HCT116 (cell line): ENCODE measurements around the gene LRRC43. TPM values are rescaled to one million over a fixed set of nuclear protein-coding genes. Genes with fewer than 3 reads are reported as not detected.

Experiments used
- ATAC-seq: fragments of 200-7000 bp; cut with Tn5 transposase; 2 replicates; pipeline ENCODE4 v1.9.1; 2020; ENCODE audit warnings: mild to moderate bottlenecking, moderate library complexity
- BruUV-seq: library from RNA; stranded (reverse); fragments of 400-500 nt; replicated peaks from 2 replicates; lab custom pipeline; 2021; lab: Mats Ljungman, UMichigan
- CTCF ChIA-PET: fragments of 300-600 bp; sonication (Branson Sonifier 250); formaldehyde crosslinking; loops from one replicate; lab custom pipeline; 2021; ENCODE audit warnings: antibody characterized with exemption; lab: Charles Lee
- POLR2A ChIA-PET: fragments of 300-600, 350-600 bp; sonication (Branson Sonifier 250); formaldehyde crosslinking; loops from one replicate; lab custom pipeline; 2021; ENCODE audit warnings: antibody characterized with exemption; lab: Charles Lee
- RAD21 ChIA-PET, 2 experiments: fragments of 300-600 bp; sonication (Branson Sonifier 250); formaldehyde crosslinking; loops; one replicate each; lab custom pipeline; 2023; ENCODE audit warnings: low total read pairs in 2 of 2; ENCODE audit not compliant: uncharacterized antibody in 2 of 2, unreplicated experiment in 2 of 2, low non-redundant PET in 1 of 2; lab: Charles Lee
- DNase-seq: peaks from one replicate; pipeline ENCODE4 v3.0.0-alpha.2; 2010; ENCODE audit warnings: low read depth, low spot score
- H2AFZ ChIP-seq: fragments of 200-600 bp; shearing (Covaris generic), sonication (generic); 2 replicates; pipeline ENCODE4 v1.6.1; 2017; ENCODE audit warnings: low read depth, mixed run types, mixed read lengths, antibody characterized with exemption, low read length; ENCODE audit not compliant: poor library complexity, severe bottlenecking
- H3K27ac ChIP-seq: 2 replicates; pipeline ENCODE4 v1.5.1; 2012; ENCODE audit warnings: low read depth, low read length
- H3K27me3 ChIP-seq: fragments of 200-600 bp; sonication (generic); 2 replicates; pipeline ENCODE4 v1.6.1; 2016; ENCODE audit warnings: mixed run types, low read length, mixed read lengths; ENCODE audit not compliant: insufficient read depth
- H3K36me3 ChIP-seq, 2 experiments: fragments of 200-500 bp in 1 of 2; fragments of 200-600 bp in 1 of 2; sonication (Bioruptor generic) in 1 of 2; sonication (generic) in 1 of 2; 2 replicates each; pipeline versions ENCODE4 v1.5.1 to v1.6.1; 2014 to 2016; ENCODE audit warnings: low read length in 2 of 2, inconsistent platforms in 1 of 2, mixed read lengths in 1 of 2, mixed run types in 1 of 2; ENCODE audit not compliant: insufficient read depth in 2 of 2, control insufficient read depth in 1 of 2
- H3K4me1 ChIP-seq, 2 experiments: fragments of 200-600 bp in 1 of 2; sonication (generic) in 1 of 2; 2 replicates each; pipeline versions ENCODE4 v1.5.1 to v1.6.1; 2012 to 2017; ENCODE audit warnings: low read length in 2 of 2, inconsistent platforms in 1 of 2, mild to moderate bottlenecking in 1 of 2, mixed read lengths in 1 of 2, mixed run types in 1 of 2, moderate library complexity in 1 of 2; ENCODE audit not compliant: insufficient read depth in 2 of 2, control insufficient read depth in 1 of 2
- H3K4me2 ChIP-seq: fragments of 200-600 bp; sonication (generic); 2 replicates; pipeline ENCODE4 v1.6.1; 2017; ENCODE audit warnings: mixed run types, low read length, mixed read lengths
- H3K4me3 ChIP-seq, 2 experiments: fragments of 200-600 bp in 1 of 2; sonication (generic) in 1 of 2; replicated peaks in 1 of 2; 2 replicates each; pipeline ENCODE4 v1.5.1; 2011 to 2016; ENCODE audit warnings: low read length in 2 of 2, control low read depth in 1 of 2, low read depth in 1 of 2, mild to moderate bottlenecking in 1 of 2, mixed read lengths in 1 of 2, mixed run types in 1 of 2
- H3K79me2 ChIP-seq: fragments of 200-600 bp; sonication (generic); 2 replicates; pipeline ENCODE4 v1.6.1; 2017; ENCODE audit warnings: mild to moderate bottlenecking, mixed run types, low read length, moderate library complexity, mixed read lengths; ENCODE audit not compliant: insufficient read depth
- H3K9ac ChIP-seq: fragments of 200-600 bp; sonication (generic); 2 replicates; pipeline ENCODE4 v1.6.1; 2016; ENCODE audit warnings: low read length, mixed read lengths
- H3K9me2 ChIP-seq: fragments of 200-600 bp; sonication (generic), shearing (Covaris generic); 2 replicates; pipeline ENCODE4 v1.6.1; 2017; ENCODE audit warnings: mixed run types, mild to moderate bottlenecking, moderate library complexity; ENCODE audit not compliant: insufficient read depth
- H3K9me3 ChIP-seq, 2 experiments: fragments of 200-500 bp in 1 of 2; fragments of 200-600 bp in 1 of 2; sonication (Bioruptor generic) in 1 of 2; sonication (generic) in 1 of 2; 2 replicates each; pipeline ENCODE4 v1.6.1; 2014 to 2017; ENCODE audit warnings: low read length in 2 of 2, mixed read lengths in 2 of 2, inconsistent platforms in 1 of 2, low read depth in 1 of 2, mild to moderate bottlenecking in 1 of 2, mixed run types in 1 of 2, moderate library complexity in 1 of 2; ENCODE audit not compliant: control insufficient read depth in 1 of 2, insufficient read depth in 1 of 2
- H4K20me1 ChIP-seq: fragments of 200-600 bp; sonication (generic), shearing (Covaris generic); 2 replicates; pipeline ENCODE4 v1.6.1; 2017; ENCODE audit warnings: mixed run types, mild to moderate bottlenecking, moderate library complexity; ENCODE audit not compliant: insufficient read depth
- EGR1 ChIP-seq: IDR thresholded peaks from 2 replicates; pipeline ENCODE4 v1.6.1; 2012; ENCODE audit warnings: low read depth
- ELF1 ChIP-seq: IDR thresholded peaks from 2 replicates; pipeline ENCODE4 v1.6.1; 2012; ENCODE audit warnings: low read depth, borderline replicate concordance
- EZH2 ChIP-seq: fragments of 200-600 bp; sonication (generic); IDR thresholded peaks from 2 replicates; pipeline ENCODE4 v1.6.1; 2017; ENCODE audit warnings: antibody characterized with exemption, mixed run types
- EZH2phosphoT487 ChIP-seq: fragments of 200-600 bp; IDR thresholded peaks from 2 replicates; pipeline ENCODE4 v1.6.1; 2018; ENCODE audit warnings: antibody characterized with exemption, borderline replicate concordance
- JUND ChIP-seq: IDR thresholded peaks from 2 replicates; pipeline ENCODE4 v1.6.1; 2012
- POLR2AphosphoS5 ChIP-seq: IDR thresholded peaks from 2 replicates; pipeline ENCODE4 v1.6.1; 2011; ENCODE audit warnings: mild to moderate bottlenecking, low read depth, low read length, moderate library complexity
- RAD21 ChIP-seq: IDR thresholded peaks from 2 replicates; pipeline ENCODE4 v1.6.1; 2012; ENCODE audit warnings: low read depth, mild to moderate bottlenecking
- SIN3A ChIP-seq: IDR thresholded peaks from 2 replicates; pipeline ENCODE4 v1.6.1; 2012; ENCODE audit warnings: low read depth
- SP1 ChIP-seq: IDR thresholded peaks from 2 replicates; pipeline ENCODE4 v1.6.1; 2012; ENCODE audit warnings: low read depth
- TCF7L2 ChIP-seq: IDR thresholded peaks from 2 replicates; pipeline ENCODE4 v1.7.0; 2011; ENCODE audit warnings: borderline replicate concordance, inconsistent platforms; ENCODE audit not compliant: insufficient read depth, insufficient read length; ENCODE audit errors: extremely low read depth
- YY1 ChIP-seq: IDR thresholded peaks from 2 replicates; pipeline ENCODE4 v1.6.1; 2011; ENCODE audit warnings: low read length, low read depth, moderate library complexity, mild to moderate bottlenecking; ENCODE audit not compliant: insufficient replicate concordance; ENCODE audit errors: extremely low read depth
- ZFX ChIP-seq: fragments of 450-650 bp; IDR thresholded peaks from 2 replicates; pipeline ENCODE4 v1.6.1; 2017
- ZNF274 ChIP-seq: fragments of 200-500 bp; sonication (Bioruptor generic); IDR thresholded peaks from 2 replicates; pipeline ENCODE4 v1.6.1; 2014; ENCODE audit warnings: mild to moderate bottlenecking, low read depth, low read length, inconsistent platforms
- intact Hi-C: fragments of 100-400 bp; cut with micrococcal nuclease; formaldehyde crosslinking; loops from 2 replicates; pipeline ENCODE4 v1.10.0; 2022
- total RNA-seq: library from RNA; stranded (reverse); gene quantifications from one replicate; pipeline ENCODE4 v1.2.1, GENCODE V29; 2021; ENCODE audit not compliant: unreplicated experiment
- TF ChIP-seq, protein P1 (sequence below): IDR thresholded peaks from 2 replicates; pipeline ENCODE4 v1.6.1; 2012
- TF ChIP-seq, protein P2 (sequence below), 3 experiments: fragments of 200-600 bp in 1 of 3; sonication (generic) in 1 of 3; IDR thresholded peaks in 2 of 3; conservative IDR thresholded peaks in 1 of 3; 2 replicates each; pipeline ENCODE4 v1.5.1; 2012 to 2017; ENCODE audit warnings: low read depth in 2 of 3, low read length in 2 of 3, antibody characterized with exemption in 1 of 3, borderline replicate concordance in 1 of 3, control low read depth in 1 of 3, mild to moderate bottlenecking in 1 of 3, mixed read lengths in 1 of 3, mixed run types in 1 of 3, moderate library complexity in 1 of 3; ENCODE audit not compliant: insufficient read depth in 1 of 3
- TF ChIP-seq, protein P3 (sequence below): IDR thresholded peaks from 2 replicates; pipeline ENCODE4 v1.6.1; 2012

LRRC43 gene
- total RNA-seq, 1 experiment from 2014 or later = not detected

DNA sequence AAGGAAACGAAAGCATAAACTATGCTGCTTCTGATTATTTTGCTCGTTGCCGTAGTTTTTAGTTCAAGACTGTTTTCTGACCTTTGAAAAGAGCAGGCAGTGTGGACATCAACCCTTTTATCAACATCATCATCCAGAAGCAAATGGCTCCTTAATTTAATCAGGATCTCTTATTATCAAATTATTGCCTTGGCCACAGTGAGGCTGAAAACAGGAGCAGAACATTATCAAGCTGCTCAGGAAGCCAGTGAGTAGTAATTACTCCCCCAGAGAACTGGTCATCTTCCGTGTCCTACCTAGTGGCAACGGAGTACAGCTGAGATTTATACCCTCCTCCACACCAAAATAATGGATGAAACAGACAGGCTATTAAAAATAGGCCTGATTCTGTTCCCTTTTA is 45.2 kb downstream of the LRRC43 start:
- peaks cover 7 to 21% of the 10 kb centered on the region in 2 experiments for H3K4me1 ChIP-seq
- H4K20me1 ChIP-seq = no peaks in the 10 kb centered on the region
- DNase-seq (no peak), ATAC-seq (no peak)
- intact Hi-C loops = no loop called here
- H3K4me3 ChIP-seq = no peak overlapping the region
- H2AFZ ChIP-seq = no peak overlapping the region
- RAD21 ChIA-PET = no interaction called here
- no peak overlapping the region for H3K4me2 ChIP-seq
- H3K9me3 ChIP-seq = no peaks in the 10 kb centered on the region
- H3K9me2 ChIP-seq = no peaks in the 10 kb centered on the region
- CTCF ChIA-PET = no interaction called here
- POLR2A ChIA-PET = no interaction called here
- H3K36me3 ChIP-seq = peaks cover 0 to 10% of the 10 kb centered on the region in 2 experiments
- peaks cover 25% of the 10 kb centered on the region for H3K79me2 ChIP-seq
- H3K9ac ChIP-seq = no peak overlapping the region
- no peaks in the 10 kb centered on the region for H3K27me3 ChIP-seq
- no TSS peak for BruUV-seq
- TF ChIP-seq EGR1 (no peak), ZNF274 (no peak), POLR2AphosphoS5 (no peak), ELF1 (no peak), EZH2phosphoT487 (no peak), ZFX (no peak), YY1 (no peak), EZH2 (no peak), JUND (no peak), TCF7L2 (no peak), SIN3A (no peak), SP1 (no peak), RAD21 (no peak)
- TF ChIP-seq, protein P1, sequence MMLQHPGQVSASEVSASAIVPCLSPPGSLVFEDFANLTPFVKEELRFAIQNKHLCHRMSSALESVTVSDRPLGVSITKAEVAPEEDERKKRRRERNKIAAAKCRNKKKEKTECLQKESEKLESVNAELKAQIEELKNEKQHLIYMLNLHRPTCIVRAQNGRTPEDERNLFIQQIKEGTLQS = no peak
- TF ChIP-seq, protein P2, sequence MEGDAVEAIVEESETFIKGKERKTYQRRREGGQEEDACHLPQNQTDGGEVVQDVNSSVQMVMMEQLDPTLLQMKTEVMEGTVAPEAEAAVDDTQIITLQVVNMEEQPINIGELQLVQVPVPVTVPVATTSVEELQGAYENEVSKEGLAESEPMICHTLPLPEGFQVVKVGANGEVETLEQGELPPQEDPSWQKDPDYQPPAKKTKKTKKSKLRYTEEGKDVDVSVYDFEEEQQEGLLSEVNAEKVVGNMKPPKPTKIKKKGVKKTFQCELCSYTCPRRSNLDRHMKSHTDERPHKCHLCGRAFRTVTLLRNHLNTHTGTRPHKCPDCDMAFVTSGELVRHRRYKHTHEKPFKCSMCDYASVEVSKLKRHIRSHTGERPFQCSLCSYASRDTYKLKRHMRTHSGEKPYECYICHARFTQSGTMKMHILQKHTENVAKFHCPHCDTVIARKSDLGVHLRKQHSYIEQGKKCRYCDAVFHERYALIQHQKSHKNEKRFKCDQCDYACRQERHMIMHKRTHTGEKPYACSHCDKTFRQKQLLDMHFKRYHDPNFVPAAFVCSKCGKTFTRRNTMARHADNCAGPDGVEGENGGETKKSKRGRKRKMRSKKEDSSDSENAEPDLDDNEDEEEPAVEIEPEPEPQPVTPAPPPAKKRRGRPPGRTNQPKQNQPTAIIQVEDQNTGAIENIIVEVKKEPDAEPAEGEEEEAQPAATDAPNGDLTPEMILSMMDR (IDR thresholded peaks at IDR 0.05 in 2 of 3, conservative IDR thresholded peaks at IDR 0.05 in 1 of 3; ENCODE audit: borderline replicate concordance in 1 of 3, insufficient read depth in 1 of 3, low read depth in 2 of 3, low read length in 2 of 3) = no peak
- TF ChIP-seq, protein P3, sequence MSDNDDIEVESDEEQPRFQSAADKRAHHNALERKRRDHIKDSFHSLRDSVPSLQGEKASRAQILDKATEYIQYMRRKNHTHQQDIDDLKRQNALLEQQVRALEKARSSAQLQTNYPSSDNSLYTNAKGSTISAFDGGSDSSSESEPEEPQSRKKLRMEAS = no peak
- no peak overlapping the region for H3K27ac ChIP-seq
